Measurements from ENCODE around the gene CNNM2.

The CNNM2 gene

DNA sequence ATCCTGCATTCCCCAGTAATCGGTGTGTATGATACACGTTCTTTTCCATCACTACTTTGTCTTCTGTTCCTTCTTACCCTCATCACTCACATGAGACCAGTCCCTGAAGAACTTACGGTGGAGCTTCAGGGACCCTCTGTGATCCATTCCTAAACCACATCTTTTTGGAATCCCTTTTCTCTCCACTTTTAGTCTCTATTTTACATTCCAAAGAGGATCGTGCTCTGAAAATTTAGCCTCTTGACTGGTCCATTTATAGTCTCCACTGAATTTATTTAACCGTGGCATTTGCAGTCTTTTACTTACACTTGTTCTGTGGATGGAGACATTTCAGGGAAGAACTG, 165.9 kb downstream of the CNNM2 start:
- no peak overlapping the region for H3K4me3 ChIP-seq (ENCODE audit: control insufficient read depth, low read depth, low read length)
- DNase-seq (ENCODE audit: low read depth) = no peak

DNA sequence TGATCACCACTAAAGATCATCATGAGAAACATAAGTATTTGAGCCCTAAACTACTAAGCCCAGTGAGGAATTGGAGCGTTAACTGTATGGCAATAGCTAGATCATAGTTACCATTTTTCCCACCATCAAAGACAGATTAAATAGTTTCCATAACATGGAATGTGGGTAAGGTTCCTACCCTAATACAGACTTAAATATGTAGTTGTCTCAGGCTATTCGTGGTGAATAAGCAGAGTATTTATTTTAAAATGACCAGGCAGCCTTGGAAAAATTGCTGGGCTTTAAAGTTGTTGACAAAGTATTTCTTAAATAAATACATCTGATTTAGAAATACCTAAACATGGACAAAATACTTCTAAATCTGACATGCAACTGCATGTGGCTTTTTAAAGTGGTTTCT, 168.2 kb downstream of the CNNM2 start:
- no peak for DNase-seq (ENCODE audit: low read depth)
- H3K4me3 ChIP-seq (ENCODE audit: control insufficient read depth, low read depth, low read length) = no peak overlapping the region
- no peak for TF ChIP-seq CTCF (conservative IDR thresholded peaks at IDR 0.05; ENCODE audit: control insufficient read depth, insufficient read depth, low read depth, low read length)

More for the DNA sequence above, 165.9 kb downstream of the CNNM2 start:
- TF ChIP-seq CTCF (conservative IDR thresholded peaks at IDR 0.05; ENCODE audit: control insufficient read depth, insufficient read depth, low read depth, low read length) = no peak

GRCh38 chr10:103086799-103087198, 168.7 kb downstream of the CNNM2 start:
- TF ChIP-seq CTCF (conservative IDR thresholded peaks at IDR 0.05; ENCODE audit: control insufficient read depth, insufficient read depth, low read depth, low read length) = no peak
- DNase-seq (ENCODE audit: low read depth) = no peak
- no peak overlapping the region for H3K4me3 ChIP-seq (ENCODE audit: control insufficient read depth, low read depth, low read length)

GRCh38 chr10:103089493-103089892, 171.4 kb downstream of the CNNM2 start:
- no peak for TF ChIP-seq CTCF (conservative IDR thresholded peaks at IDR 0.05; ENCODE audit: control insufficient read depth, insufficient read depth, low read depth, low read length)
- H3K4me3 ChIP-seq (ENCODE audit: control insufficient read depth, low read depth, low read length) = no peak overlapping the region
- no peak for DNase-seq (ENCODE audit: low read depth)

DNA sequence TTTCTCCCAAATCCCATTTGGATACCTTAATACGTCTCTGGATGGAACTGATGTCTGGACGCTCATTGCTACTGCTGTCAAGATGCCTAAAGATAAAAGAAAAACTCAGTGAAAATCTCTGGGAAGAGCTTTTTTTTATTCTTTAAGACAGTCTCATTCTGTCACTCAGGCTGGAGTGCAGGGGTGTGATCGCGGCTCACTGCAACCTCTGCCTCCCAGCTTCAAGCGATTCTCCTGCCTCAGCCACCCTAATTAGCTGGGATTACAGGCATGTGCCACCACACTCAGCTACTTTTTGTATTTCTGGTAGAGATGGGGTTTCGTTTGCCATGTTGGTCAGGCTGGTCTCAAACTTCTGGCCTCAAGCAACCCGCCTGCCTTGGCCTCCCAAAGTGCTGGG, 172.8 kb downstream of the CNNM2 start:
- no peak for DNase-seq (ENCODE audit: low read depth)
- TF ChIP-seq CTCF (conservative IDR thresholded peaks at IDR 0.05; ENCODE audit: control insufficient read depth, insufficient read depth, low read depth, low read length) = no peak

DNA sequence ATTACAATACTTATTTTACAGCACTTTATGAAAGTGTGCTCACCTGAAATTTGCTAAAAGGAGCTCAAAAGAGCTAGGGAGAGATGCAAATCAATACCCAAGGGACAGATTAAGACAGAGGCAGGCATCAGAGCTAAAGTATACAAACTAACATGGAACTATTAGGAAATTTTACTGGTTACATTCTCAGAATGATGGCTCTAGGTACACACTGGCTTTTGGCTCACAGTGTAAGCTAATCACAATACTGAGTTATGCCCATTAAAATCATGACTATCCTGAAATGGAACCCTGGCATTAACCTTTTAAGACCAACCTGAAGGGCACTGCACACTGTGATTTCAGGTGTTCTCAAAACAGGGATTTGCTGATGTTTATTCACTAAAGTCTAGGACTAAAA, 176.9 kb downstream of the CNNM2 start:
- no peak overlapping the region for H3K4me3 ChIP-seq (ENCODE audit: control insufficient read depth, low read depth, low read length)
- no peak for TF ChIP-seq CTCF (conservative IDR thresholded peaks at IDR 0.05; ENCODE audit: control insufficient read depth, insufficient read depth, low read depth, low read length)
- DNase-seq (ENCODE audit: low read depth) = no peak

More for the DNA sequence above, 172.8 kb downstream of the CNNM2 start:
- H3K4me3 ChIP-seq (ENCODE audit: control insufficient read depth, low read depth, low read length) = no peak overlapping the region

GRCh38 chr10:103096130-103096529, 178.0 kb downstream of the CNNM2 start:
- no peak for DNase-seq (ENCODE audit: low read depth)
- TF ChIP-seq CTCF (conservative IDR thresholded peaks at IDR 0.05; ENCODE audit: control insufficient read depth, insufficient read depth, low read depth, low read length) = no peak
- no peak overlapping the region for H3K4me3 ChIP-seq (ENCODE audit: control insufficient read depth, low read depth, low read length)
